Cardiac muscle cell (in vitro differentiated cells and primary cell): Measurements from ENCODE around the gene LRRK1. TPM values are rescaled to one million over a fixed set of nuclear protein-coding genes. Genes with fewer than 3 reads are reported as not detected.

ENCODE experiments used
- DNase-seq, 2 donors: peaks; one replicate each; pipeline versions ENCODE4 v3.0.0 to v3.0.0-alpha.2; 2010 to 2017; ENCODE audit warnings: low read depth in 1 of 2, low spot score in 1 of 2
- H3K27ac ChIP-seq: fragments of 200-600 bp; sonication (generic); 2 replicates; pipeline ENCODE4 v1.5.1; 2016
- H3K27me3 ChIP-seq: fragments of 200-600 bp; sonication (generic); 2 replicates; pipeline ENCODE4 v1.6.0; 2016; ENCODE audit warnings: control low read depth
- H3K36me3 ChIP-seq: fragments of 200-600 bp; sonication (generic); 2 replicates; pipeline ENCODE4 v1.5.1; 2016; ENCODE audit warnings: control low read depth
- H3K4me1 ChIP-seq: fragments of 200-600 bp; sonication (generic); 2 replicates; pipeline ENCODE4 v1.8.1; 2017; ENCODE audit warnings: low read depth, mild to moderate bottlenecking, mixed run types
- H3K4me3 ChIP-seq: fragments of 200-600 bp; sonication (generic); 2 replicates; pipeline ENCODE4 v1.5.1; 2016; ENCODE audit warnings: mild to moderate bottlenecking
- H3K9me3 ChIP-seq: fragments of 200-600 bp; sonication (generic); 2 replicates; pipeline ENCODE4 v1.5.1; 2017; ENCODE audit warnings: low read depth, mild to moderate bottlenecking, control low read depth
- CTCF ChIP-seq: IDR thresholded peaks from 2 replicates; pipeline ENCODE4 v1.5.1; 2012; ENCODE audit warnings: low read depth, mild to moderate bottlenecking, low read length
- polyA plus RNA-seq: library from polyadenylated mRNA; unstranded; fragments of >200 nt; fragmentation: Nextera tagmentation; extraction: Ambion mirVana; gene quantifications from 2 replicates; pipeline ENCODE4 v1.2.1, GENCODE V29; 2016
- total RNA-seq: library from RNA; depleted of rRNA; stranded (reverse); fragments of >200 nt; gene quantifications from 2 replicates; pipeline ENCODE4 v1.2.3, GENCODE V29; 2016

The LRRK1 gene
- total and polyA plus RNA-seq, 2 experiments from 2014 or later, result 0.12 to 1.0 TPM

GRCh38 chr15:101033801-101034200 is 114.6 kb downstream of the LRRK1 start:
- DNase-seq, result no peak
- no peak for TF ChIP-seq CTCF

DNA sequence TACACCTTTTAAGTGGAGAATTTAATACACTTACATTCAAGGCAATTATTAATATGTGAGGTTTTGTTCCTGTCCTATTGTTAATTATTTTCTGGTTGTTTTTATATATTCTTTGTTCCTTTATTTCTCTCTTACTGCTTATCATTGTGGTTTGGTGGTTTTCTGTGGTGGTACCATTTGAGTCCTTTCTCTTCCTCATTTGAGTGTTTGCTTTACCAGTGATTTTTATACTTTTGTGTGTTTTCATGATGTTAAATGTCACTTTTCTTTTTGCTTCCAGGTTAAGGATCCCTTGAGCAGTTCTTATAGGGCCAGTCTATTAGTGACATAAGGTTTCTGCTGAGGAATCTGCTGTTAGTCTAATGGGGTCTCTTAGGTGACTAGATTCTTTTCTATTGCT is 116.5 kb downstream of the LRRK1 start:
- no peak overlapping the region for H3K4me3 ChIP-seq
- no peak for TF ChIP-seq CTCF
- H3K27ac ChIP-seq, result no peak overlapping the region
- DNase-seq, result no peak
- no peaks in the 10 kb centered on the region for H3K36me3 ChIP-seq
- H3K4me1 ChIP-seq, result no peaks in the 10 kb centered on the region
- H3K9me3 ChIP-seq, result no peaks in the 10 kb centered on the region
- H3K27me3 ChIP-seq, result no peaks in the 10 kb centered on the region

More at GRCh38 chr15:101033801-101034200, 114.6 kb downstream of the LRRK1 start:
- no peaks in the 10 kb centered on the region for H3K4me1 ChIP-seq
- H3K27me3 ChIP-seq, result no peaks in the 10 kb centered on the region
- H3K36me3 ChIP-seq, result no peaks in the 10 kb centered on the region
- no peaks in the 10 kb centered on the region for H3K9me3 ChIP-seq
- H3K4me3 ChIP-seq, result no peak overlapping the region
- no peak overlapping the region for H3K27ac ChIP-seq

- no peaks in the 10 kb centered on the region for H3K27me3 ChIP-seq
- H3K27ac ChIP-seq, result no peak overlapping the region
- TF ChIP-seq CTCF, result no peak
- no peaks in the 10 kb centered on the region for H3K4me1 ChIP-seq
- no peaks in the 10 kb centered on the region for H3K9me3 ChIP-seq
- no peak overlapping the region for H3K4me3 ChIP-seq
- no peak for DNase-seq
- no peaks in the 10 kb centered on the region for H3K36me3 ChIP-seq
These were observed 117.0 kb downstream of the LRRK1 start for GRCh38 chr15:101036189-101036588.

DNA sequence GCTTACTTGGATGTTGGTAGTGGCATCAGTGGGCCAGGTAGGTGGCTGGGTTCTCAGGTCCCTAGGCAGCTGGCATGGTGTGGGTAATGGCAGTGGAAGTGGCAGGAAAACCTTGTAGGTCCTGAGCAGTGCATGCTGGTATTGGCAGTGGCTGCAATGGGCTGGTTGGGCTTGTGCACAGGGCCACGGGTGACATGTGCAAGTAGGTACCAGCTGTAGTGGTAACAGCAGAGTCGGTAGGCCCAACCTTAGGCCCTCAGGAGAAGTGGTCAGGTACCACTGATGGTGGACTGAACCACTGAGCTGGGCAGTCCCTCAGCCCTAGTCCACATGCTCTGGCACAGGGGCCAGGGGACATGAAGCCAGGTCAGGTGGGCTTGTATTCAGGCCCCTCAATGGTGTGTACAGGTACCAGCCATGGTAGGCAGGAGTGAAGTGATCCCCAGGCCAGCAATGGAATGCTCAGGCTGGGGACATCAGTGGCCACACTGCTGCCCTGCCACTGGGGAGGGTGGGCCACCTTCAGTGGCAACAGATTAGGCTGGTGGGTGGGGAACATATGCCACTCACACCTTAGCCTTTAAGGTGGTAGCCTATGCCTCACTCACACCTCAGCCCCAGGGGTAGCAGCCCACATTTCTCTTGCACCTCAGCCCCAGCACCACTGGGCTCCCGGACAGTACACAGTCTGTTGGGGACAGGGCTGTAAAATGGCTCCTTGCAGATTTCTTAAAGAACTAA is 118.1 kb downstream of the LRRK1 start:
- H3K9me3 ChIP-seq, result no peaks in the 10 kb centered on the region
- H3K27me3 ChIP-seq, result no peaks in the 10 kb centered on the region
- no peak for TF ChIP-seq CTCF
- H3K27ac ChIP-seq, result no peak overlapping the region
- no peaks in the 10 kb centered on the region for H3K36me3 ChIP-seq
- H3K4me1 ChIP-seq, result no peaks in the 10 kb centered on the region
- H3K4me3 ChIP-seq, result no peak overlapping the region
- DNase-seq, result no peak

DNA sequence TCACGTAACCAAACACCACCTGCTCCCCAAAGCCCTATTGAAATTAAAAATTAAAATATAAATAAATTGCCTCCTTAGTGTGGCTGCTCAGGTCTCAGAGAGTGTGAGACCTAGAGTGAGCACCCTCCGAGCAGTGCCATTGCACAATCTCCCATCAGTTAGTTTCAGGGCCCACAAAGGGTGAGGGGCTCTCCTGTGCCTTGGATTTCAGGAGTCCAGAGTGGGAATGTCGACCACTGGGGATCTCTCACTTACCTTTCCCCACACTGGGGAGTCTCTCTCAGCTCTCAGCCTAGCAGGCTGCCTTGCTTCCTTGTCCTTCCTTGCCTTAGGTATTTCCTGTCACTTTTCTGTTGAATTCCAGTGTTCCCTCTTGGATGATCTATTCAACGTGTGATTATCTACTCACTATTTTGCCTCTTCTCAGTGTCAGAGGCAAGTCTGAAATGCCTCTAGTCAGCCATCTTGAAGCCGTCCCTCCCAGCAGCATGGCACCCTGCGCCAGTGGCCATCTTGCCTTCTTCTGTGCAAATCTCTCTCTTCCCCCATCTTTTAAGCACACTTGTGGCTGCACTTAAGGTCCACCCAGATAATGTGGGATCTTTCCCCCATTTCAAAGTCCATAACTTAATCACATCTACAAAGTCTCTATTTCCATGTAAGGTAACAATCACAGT is 119.3 kb downstream of the LRRK1 start:
- no peak for TF ChIP-seq CTCF
- Histone ChIP-seq H3K27ac (no peak overlapping the region), H3K4me1 (no peaks in the 10 kb centered on the region), H3K27me3 (no peaks in the 10 kb centered on the region), H3K36me3 (no peaks in the 10 kb centered on the region), H3K9me3 (no peaks in the 10 kb centered on the region), H3K4me3 (no peak overlapping the region)
- DNase-seq, result no peak
